H9 (cell line): ENCODE measurements around the gene ASCC3. TPM values are rescaled to one million over a fixed set of nuclear protein-coding genes. Genes with fewer than 3 reads are reported as not detected.

ENCODE experiments used
- DNase-seq: peaks from one replicate; pipeline ENCODE4 v3.0.0-alpha.2; 2017
- H2AFZ ChIP-seq: one replicate; pipeline ENCODE4 v1.6.1; 2013; ENCODE audit warnings: mild to moderate bottlenecking, low read length, control low read depth, moderate library complexity
- H2AK5ac ChIP-seq: 2 replicates; pipeline ENCODE4 v1.6.1; 2013; ENCODE audit warnings: low read length, control low read depth, mixed read lengths; ENCODE audit not compliant: insufficient read length
- H2BK120ac ChIP-seq: one replicate; pipeline ENCODE4 v1.6.1; 2013; ENCODE audit warnings: low read depth, mild to moderate bottlenecking, low read length, control low read depth, inconsistent platforms; ENCODE audit not compliant: poor library complexity, severe bottlenecking
- H2BK12ac ChIP-seq: 2 replicates; pipeline ENCODE4 v1.6.1; 2013; ENCODE audit warnings: low read length, control low read depth, mixed read lengths, low read depth; ENCODE audit not compliant: insufficient read length
- H2BK15ac ChIP-seq: 2 replicates; pipeline ENCODE4 v1.6.1; 2013; ENCODE audit warnings: low read depth, low read length, control low read depth
- H2BK20ac ChIP-seq: one replicate; pipeline ENCODE4 v1.6.1; 2013; ENCODE audit warnings: low read depth, mild to moderate bottlenecking, low read length, control low read depth, inconsistent platforms; ENCODE audit not compliant: poor library complexity, severe bottlenecking
- H2BK5ac ChIP-seq: 2 replicates; pipeline ENCODE4 v1.6.1; 2013; ENCODE audit warnings: low read length, control low read depth, mixed read lengths; ENCODE audit not compliant: insufficient read length
- H3K14ac ChIP-seq: 2 replicates; pipeline ENCODE4 v1.6.1; 2013; ENCODE audit warnings: low read length, control low read depth; ENCODE audit not compliant: insufficient read depth
- H3K18ac ChIP-seq: 2 replicates; pipeline ENCODE4 v1.6.1; 2013; ENCODE audit warnings: low read depth, mild to moderate bottlenecking, mixed read lengths, low read length, control low read depth; ENCODE audit not compliant: insufficient read length
- H3K23ac ChIP-seq: 2 replicates; pipeline ENCODE4 v1.6.1; 2013; ENCODE audit warnings: low read length, control low read depth, mixed read lengths, low read depth; ENCODE audit not compliant: insufficient read length
- H3K23me2 ChIP-seq: 2 replicates; pipeline ENCODE4 v1.6.1; 2013; ENCODE audit warnings: low read depth, mild to moderate bottlenecking, mixed read lengths, low read length, control low read depth; ENCODE audit not compliant: insufficient read length, poor library complexity, severe bottlenecking
- H3K27ac ChIP-seq: 2 replicates; pipeline ENCODE4 v1.5.1; 2013; ENCODE audit warnings: low read length, control low read depth, mixed read lengths, low read depth; ENCODE audit not compliant: insufficient read length
- H3K27me3 ChIP-seq: 2 replicates; pipeline ENCODE4 v1.6.1; 2013; ENCODE audit warnings: low read length, control low read depth, inconsistent platforms; ENCODE audit not compliant: insufficient read depth
- H3K4ac ChIP-seq: 2 replicates; pipeline ENCODE4 v1.6.1; 2013; ENCODE audit warnings: low read depth, mild to moderate bottlenecking, control low read depth, inconsistent platforms, low read length, moderate library complexity
- H3K4me1 ChIP-seq: 2 replicates; pipeline ENCODE4 v1.6.1; 2013; ENCODE audit warnings: low read length, control low read depth, inconsistent platforms; ENCODE audit not compliant: insufficient read depth
- H3K4me2 ChIP-seq: 2 replicates; pipeline ENCODE4 v1.6.1; 2013; ENCODE audit warnings: low read length, control low read depth, mixed read lengths; ENCODE audit not compliant: insufficient read length, insufficient read depth
- H3K56ac ChIP-seq: 2 replicates; pipeline ENCODE4 v1.6.1; 2013; ENCODE audit warnings: low read depth, mild to moderate bottlenecking, mixed read lengths, low read length, control low read depth; ENCODE audit not compliant: insufficient read length
- H3K79me1 ChIP-seq: 2 replicates; pipeline ENCODE4 v1.6.1; 2013; ENCODE audit warnings: low read depth, mild to moderate bottlenecking, moderate library complexity, low read length, control low read depth, inconsistent platforms; ENCODE audit not compliant: insufficient read depth, poor library complexity, severe bottlenecking
- H3K79me2 ChIP-seq: 2 replicates; pipeline ENCODE4 v1.6.1; 2013; ENCODE audit warnings: low read length, control low read depth, inconsistent platforms; ENCODE audit not compliant: insufficient read depth
- H3K9ac ChIP-seq: 2 replicates; pipeline ENCODE4 v1.6.1; 2013; ENCODE audit warnings: low read length, control low read depth, mixed read lengths; ENCODE audit not compliant: insufficient read length; ENCODE audit errors: extremely low read depth
- H3K9me3 ChIP-seq: one replicate; pipeline ENCODE4 v1.6.1; 2013; ENCODE audit warnings: low read depth, low read length, inconsistent platforms; ENCODE audit not compliant: control insufficient read depth
- H3T11ph ChIP-seq: one replicate; pipeline ENCODE4 v1.6.1; 2013; ENCODE audit warnings: mild to moderate bottlenecking, low read length, control low read depth, inconsistent platforms
- H4K20me1 ChIP-seq: one replicate; pipeline ENCODE4 v1.6.1; 2013; ENCODE audit not compliant: control insufficient read depth, insufficient read length, insufficient read depth
- H4K5ac ChIP-seq: 2 replicates; pipeline ENCODE4 v1.6.1; 2013; ENCODE audit warnings: low read depth, mild to moderate bottlenecking, mixed read lengths, low read length, control low read depth; ENCODE audit not compliant: insufficient read length
- H4K8ac ChIP-seq: replicated peaks from 2 replicates; pipeline ENCODE4 v1.6.1; 2013; ENCODE audit warnings: low read length, control low read depth, mixed read lengths, low read depth; ENCODE audit not compliant: insufficient read length
- H4K91ac ChIP-seq: 2 replicates; pipeline ENCODE4 v1.6.1; 2013; ENCODE audit warnings: low read depth, mild to moderate bottlenecking, moderate library complexity, mixed read lengths, low read length, control low read depth; ENCODE audit not compliant: insufficient read length
- H3K27ac Mint-ChIP-seq, 3 experiments: 2 replicates in 2 of 3; 3 replicates in 1 of 3; pipeline ENCODE4 v1.8.0; 2020 to 2021; ENCODE audit warnings: mixed read lengths in 3 of 3, mild to moderate bottlenecking in 1 of 3, moderate library complexity in 1 of 3
- H3K27me3 Mint-ChIP-seq: 2 replicates; pipeline ENCODE4 v1.8.0; 2021; ENCODE audit warnings: low read depth, mild to moderate bottlenecking, moderate library complexity, mixed read lengths
- H3K36me3 Mint-ChIP-seq, 3 experiments: 2 replicates in 2 of 3; 3 replicates in 1 of 3; pipeline ENCODE4 v1.8.0; 2020 to 2021; ENCODE audit warnings: low read depth in 3 of 3, mixed read lengths in 3 of 3; ENCODE audit not compliant: insufficient read depth in 1 of 3
- H3K4me1 Mint-ChIP-seq, 2 experiments: 2 replicates each; pipeline ENCODE4 v1.8.0; 2020; ENCODE audit warnings: mixed read lengths in 2 of 2
- H3K4me3 Mint-ChIP-seq, 2 experiments: 2 replicates in 1 of 2; 3 replicates in 1 of 2; pipeline ENCODE4 v1.8.0; 2020 to 2021; ENCODE audit warnings: mild to moderate bottlenecking in 2 of 2, mixed read lengths in 2 of 2, moderate library complexity in 1 of 2
- H3K9me3 Mint-ChIP-seq, 2 experiments: 2 replicates in 1 of 2; 3 replicates in 1 of 2; pipeline ENCODE4 v1.8.0; 2020; ENCODE audit warnings: mild to moderate bottlenecking in 2 of 2, mixed read lengths in 2 of 2, moderate library complexity in 1 of 2
- CTCF ChIP-seq: fragments of 200-600 bp; sonication (generic); conservative IDR thresholded peaks from 3 replicates; pipeline ENCODE4 v1.8.0; 2021; ENCODE audit warnings: antibody characterized with exemption, mild to moderate bottlenecking
- WGBS: extraction: QIAGEN DNeasy Blood & Tissue Kit; methylation state at CpG from one replicate; pipeline ENCODE4 v1.1.7; 2013; ENCODE audit warnings: missing lambda C conversion rate, low lambda C conversion rate, mixed read lengths; ENCODE audit not compliant: insufficient read length; ENCODE audit errors: extremely low coverage; 5-methylcytosine and 5-hydroxymethylcytosine counted together
- total RNA-seq: library from RNA; stranded (reverse); gene quantifications from 2 replicates; pipeline ENCODE4 v1.2.1, GENCODE V29; 2021

Gene ASCC3
- total RNA-seq, 1 experiment from 2014 or later = 63.8 TPM

- no peak overlapping the region for H2BK20ac ChIP-seq
- H3K79me1 ChIP-seq = no peaks in the 10 kb centered on the region
- no peaks in the 10 kb centered on the region for H3K23me2 ChIP-seq
- no peaks in the 10 kb centered on the region for H3K9me3 ChIP-seq
- 0 out of 7 replicates have a peak overlapping the region, but pooled peaks of 1 of the 3 experiments have one; percentile 5 for H3K27ac Mint-ChIP-seq
- no peak overlapping the region for H3K9ac ChIP-seq
- no peak overlapping the region for H3K4me2 ChIP-seq
- no peak overlapping the region for H4K5ac ChIP-seq
- H3K14ac ChIP-seq = no peak overlapping the region
- no peaks in the 10 kb centered on the region for H3K4me1 ChIP-seq
- H3K4me3 Mint-ChIP-seq = no peak overlapping the region
- no peak overlapping the region for H2AFZ ChIP-seq
- no peak overlapping the region for H4K8ac ChIP-seq
- no peak overlapping the region for H3K56ac ChIP-seq
- no peak overlapping the region for H3K4ac ChIP-seq
- H3K27me3 ChIP-seq = no peaks in the 10 kb centered on the region
- no peak overlapping the region for H2BK15ac ChIP-seq
- no peak overlapping the region for H3T11ph ChIP-seq
- H2AK5ac ChIP-seq = no peak overlapping the region
- no peak overlapping the region for H2BK5ac ChIP-seq
- H3K27me3 Mint-ChIP-seq = no peaks in the 10 kb centered on the region
- H4K20me1 ChIP-seq = no peaks in the 10 kb centered on the region
- no peak overlapping the region for H3K23ac ChIP-seq
- no peak overlapping the region for H3K18ac ChIP-seq
- peaks cover 3 to 6% of the 10 kb centered on the region in 2 experiments; a peak in 3 of 4 replicates for H3K4me1 Mint-ChIP-seq
- no peaks in the 10 kb centered on the region for H3K9me3 Mint-ChIP-seq
- no peaks in the 10 kb centered on the region for H3K79me2 ChIP-seq
- no peak for DNase-seq
- H2BK120ac ChIP-seq = no peak overlapping the region
- no CpG with 5 or more reads among the region's 5 CpGs for WGBS
- H4K91ac ChIP-seq = no peak overlapping the region
- no peak overlapping the region for H3K27ac ChIP-seq
- H2BK12ac ChIP-seq = no peak overlapping the region
- peaks cover 0 to 7% (median 0%) of the 10 kb centered on the region in 3 experiments; a peak in 2 of 7 replicates for H3K36me3 Mint-ChIP-seq
- peak; percentile 67 for TF ChIP-seq CTCF
Observed at GRCh38 chr6:100719883-100720682, 161.0 kb downstream of the ASCC3 start.
